Activated CD8-positive, alpha-beta memory T cell treated with anti-CD3 and anti-CD28 coated beads, Interleukin-2, amount 50 U/mL, for 24 hours (primary cell): Measurements from ENCODE around the gene BCKDHB.
"Not testable (repeated sequence)": the region's sequence is repeated elsewhere in the genome, so short reads cannot be mapped to it uniquely, and the experiment has no call there.

Source experiments
- DNase-seq: peaks from one replicate; pipeline ENCODE4 v3.0.0-alpha.2; 2020; ENCODE audit errors: extremely low read depth

BCKDHB gene

GRCh38 chr6:80259118-80259517 is 152.6 kb downstream of the BCKDHB start:
- DNase-seq, result no peak

GRCh38 chr6:80263585-80263984 is 157.1 kb downstream of the BCKDHB start:
- DNase-seq, result no peak

GRCh38 chr6:80268865-80269730 is 162.6 kb downstream of the BCKDHB start:
- DNase-seq, result no peak

GRCh38 chr6:80271074-80271473 is 164.6 kb downstream of the BCKDHB start:
- no peak for DNase-seq

DNA sequence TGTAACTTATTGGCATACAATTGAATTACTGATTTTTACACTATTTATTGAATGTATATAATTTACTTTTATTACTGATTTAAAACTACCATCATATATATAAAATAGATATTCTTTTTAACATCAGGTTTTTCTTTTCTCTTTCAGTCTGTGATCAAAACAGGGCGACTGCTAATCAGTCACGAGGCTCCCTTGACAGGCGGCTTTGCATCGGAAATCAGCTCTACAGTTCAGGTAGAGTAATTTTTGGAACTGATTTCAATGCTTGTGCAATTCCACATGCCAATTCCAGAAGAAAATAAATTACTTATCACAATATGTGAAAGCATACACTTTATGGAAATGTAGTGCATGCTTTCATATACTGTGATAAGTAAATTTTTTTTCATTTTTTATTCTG is 166.5 kb downstream of the BCKDHB start:
- DNase-seq, result no peak

- no peak for DNase-seq
Measured at GRCh38 chr6:80276861-80277260, 170.4 kb downstream of the BCKDHB start.

- DNase-seq, result no peak
Measured at GRCh38 chr6:80277501-80277900, 171.0 kb downstream of the BCKDHB start.

GRCh38 chr6:80280262-80281010 is 174.0 kb downstream of the BCKDHB start:
- no peak for DNase-seq

- DNase-seq, result no peak
Measured at GRCh38 chr6:80282913-80283554, 176.6 kb downstream of the BCKDHB start.

DNA sequence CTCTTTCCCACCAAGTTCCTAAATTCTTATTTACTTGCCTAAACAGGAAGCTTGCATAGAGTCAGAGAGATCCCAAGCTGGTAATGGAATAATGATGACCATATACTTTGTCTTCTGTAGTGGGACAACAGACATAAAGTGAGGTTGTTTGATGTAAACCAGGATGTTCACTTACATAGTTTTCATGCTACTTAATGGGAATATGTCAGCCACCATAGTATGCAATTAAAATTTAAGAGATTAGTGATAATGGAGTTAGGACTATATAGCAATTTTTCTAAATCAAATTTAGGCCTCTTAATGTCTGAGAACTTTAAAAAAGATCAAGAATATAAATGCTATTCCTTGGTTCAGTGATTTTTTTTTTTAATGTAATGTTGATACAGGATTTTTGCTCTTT is 180.6 kb downstream of the BCKDHB start:
- DNase-seq, result no peak

DNA sequence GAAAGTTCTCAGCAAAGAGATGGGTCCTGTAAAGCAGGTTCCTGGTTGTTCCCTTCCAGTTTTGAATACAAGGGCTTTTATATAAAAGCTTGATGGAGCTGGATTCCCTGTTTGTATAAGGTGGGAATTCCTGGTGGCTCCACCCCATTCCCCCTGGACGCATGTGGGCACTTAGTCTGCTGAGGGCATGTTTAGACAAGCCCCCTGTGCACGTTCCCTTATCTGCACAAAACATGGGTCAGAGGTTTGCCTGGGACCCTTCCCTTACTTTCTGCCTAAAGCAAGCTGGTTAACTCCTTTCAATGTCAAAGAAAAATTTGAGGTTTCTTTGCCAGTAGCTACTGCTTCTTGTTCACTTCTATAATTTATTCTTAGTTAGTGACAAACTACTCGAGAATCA is 181.1 kb downstream of the BCKDHB start:
- DNase-seq, result no peak

DNA sequence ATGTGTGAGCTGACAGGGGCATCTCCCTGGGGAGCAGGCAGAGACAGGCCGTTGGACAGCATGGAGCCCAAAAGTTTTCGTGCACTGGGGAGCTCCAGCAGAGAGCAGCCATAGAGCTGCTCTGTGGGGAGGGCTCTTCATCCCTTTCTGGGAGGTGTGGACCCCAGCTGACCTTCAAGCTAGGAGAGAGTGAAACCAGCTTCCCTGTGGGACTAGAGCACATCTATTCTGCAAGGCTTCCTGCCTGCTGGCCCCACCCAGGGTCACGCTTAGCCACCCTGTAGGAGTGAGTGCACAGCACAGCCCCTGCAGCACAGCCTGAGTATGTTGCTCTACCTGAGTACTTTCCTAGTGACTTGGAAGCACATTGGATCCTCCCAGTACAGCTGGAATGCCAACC is 183.3 kb downstream of the BCKDHB start:
- DNase-seq, result no peak

GRCh38 chr6:80294531-80294930 is 188.1 kb downstream of the BCKDHB start:
- DNase-seq, result not testable (repeated sequence)

DNA sequence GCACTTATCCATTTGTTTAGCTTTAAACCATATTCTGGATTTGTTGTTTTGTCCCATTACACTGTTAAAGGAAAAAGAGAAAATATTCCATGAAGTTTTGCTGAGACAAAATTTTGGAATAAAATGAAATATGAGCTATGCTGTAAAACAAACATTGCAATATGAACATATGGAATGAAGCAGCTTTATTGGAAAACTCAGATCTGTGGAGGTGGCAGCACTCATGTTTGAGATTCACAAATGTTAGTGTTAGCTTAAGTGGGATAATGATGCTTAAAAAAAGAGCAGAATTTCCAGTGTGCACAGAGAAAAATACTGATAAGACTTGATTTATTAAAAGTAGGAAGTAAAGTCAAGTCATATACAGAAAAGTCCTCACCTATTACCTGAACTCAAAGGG is 196.2 kb downstream of the BCKDHB start:
- DNase-seq, result no peak

GRCh38 chr6:80304014-80304413 is 197.5 kb downstream of the BCKDHB start:
- DNase-seq, result no peak

DNA sequence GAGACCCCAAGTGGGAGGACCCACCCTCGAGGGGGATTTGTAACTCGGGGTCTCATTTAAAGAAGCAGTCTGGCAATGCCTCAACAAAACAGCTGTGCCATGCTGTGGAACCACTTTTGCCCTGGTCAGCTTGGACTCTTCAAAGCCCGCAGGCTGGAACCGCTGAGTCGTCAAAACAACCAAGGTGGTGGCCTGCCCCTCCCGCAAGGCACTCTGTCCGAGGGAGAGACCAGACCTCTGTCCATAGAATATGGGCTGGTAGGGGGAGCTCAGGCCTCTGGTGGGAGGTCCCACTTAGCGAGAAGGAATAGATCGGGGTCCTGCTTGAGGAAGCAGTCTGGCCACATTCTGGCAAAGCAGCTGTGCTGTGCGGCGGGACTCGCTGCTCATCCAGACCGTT is 208.1 kb downstream of the BCKDHB start:
- DNase-seq, result no peak

GRCh38 chr6:80316686-80317231 is 210.3 kb downstream of the BCKDHB start:
- no peak for DNase-seq

DNA sequence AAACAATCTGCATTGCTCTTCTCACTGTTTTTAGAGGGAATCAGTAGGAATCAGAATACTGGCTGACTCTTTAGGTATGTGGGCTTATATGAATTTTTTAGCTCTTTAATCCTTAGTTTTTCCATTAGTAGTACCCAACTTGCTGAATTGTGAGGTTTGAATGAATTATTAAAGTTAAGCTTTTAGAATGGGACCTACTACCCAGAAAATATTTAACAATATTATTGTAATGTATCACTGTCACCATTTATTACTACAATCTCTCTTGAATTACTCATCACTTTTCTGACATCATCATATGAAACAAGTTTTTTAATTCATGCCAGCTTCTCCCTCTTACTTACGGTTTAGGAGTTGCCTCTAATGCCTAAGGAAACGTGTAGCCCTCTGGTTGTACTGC is 212.7 kb downstream of the BCKDHB start:
- DNase-seq, result no peak

GRCh38 chr6:80321011-80321410 is 214.5 kb downstream of the BCKDHB start:
- no peak for DNase-seq

DNA sequence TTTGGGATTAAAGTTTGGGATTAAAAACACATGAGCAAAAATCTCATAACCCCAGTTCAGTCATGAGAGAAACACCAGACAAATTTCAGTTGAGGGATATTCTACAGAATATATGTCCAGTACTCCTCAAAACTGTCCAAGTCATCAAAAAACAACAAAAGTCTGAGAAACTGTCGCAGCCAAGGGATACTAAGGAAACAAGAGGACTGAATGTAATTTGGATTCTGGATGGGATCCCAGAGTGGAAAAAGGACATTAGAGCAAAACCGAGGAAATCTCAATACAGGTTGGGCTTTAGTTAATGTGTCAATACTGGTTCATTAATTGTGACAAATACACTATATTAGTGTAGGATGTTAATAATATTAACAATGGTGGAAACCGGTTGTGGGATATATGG is 219.3 kb downstream of the BCKDHB start:
- no peak for DNase-seq

DNA sequence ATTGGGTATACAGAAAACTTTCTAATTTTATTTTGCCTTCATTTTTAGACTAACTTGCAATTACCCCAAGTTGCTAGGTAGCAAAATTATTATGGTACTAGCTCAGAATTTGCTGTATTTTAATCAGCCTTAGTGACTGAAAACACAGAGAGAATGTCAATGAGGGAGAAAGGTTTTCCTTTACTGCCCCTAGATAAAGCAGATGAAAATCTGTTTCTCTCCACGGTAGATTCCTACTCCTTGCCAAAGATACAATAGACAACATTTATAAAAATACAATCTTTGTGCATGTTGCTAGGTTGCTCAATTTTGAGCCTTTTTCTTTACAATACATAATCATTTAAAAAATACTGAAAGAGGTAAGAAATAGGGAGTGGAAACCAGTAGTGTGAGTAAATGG is 222.2 kb downstream of the BCKDHB start:
- no peak for DNase-seq

DNA sequence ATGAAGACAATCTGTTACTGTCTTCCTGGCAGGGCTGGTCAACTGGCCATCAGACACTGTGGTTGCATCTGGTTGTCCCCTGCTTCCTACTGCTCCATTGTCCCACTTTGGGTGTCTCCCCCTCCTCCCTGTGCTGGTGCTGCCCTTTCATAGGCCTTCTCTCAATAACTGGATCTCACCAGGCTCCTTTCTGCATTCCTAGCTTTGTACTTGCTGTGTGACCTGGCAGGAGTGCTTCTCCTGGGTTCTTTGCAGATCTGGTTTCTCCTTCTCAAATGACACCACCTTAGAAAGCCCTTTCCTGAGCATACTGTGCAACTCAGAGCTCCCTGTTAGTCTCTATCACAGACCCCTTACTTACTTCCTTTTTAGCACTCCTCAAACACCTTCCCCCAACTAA is 223.0 kb downstream of the BCKDHB start:
- no peak for DNase-seq
